AG08396 (cell line): Measurements from ENCODE around the gene DPYD.

Source experiments
- DNase-seq: peaks from one replicate; pipeline ENCODE4 v3.0.0; 2012; ENCODE audit warnings: low spot score, mixed read lengths

The DPYD gene

GRCh38 chr1:97783751-97784150 lies 137.1 kb downstream of the DPYD start:
- DNase-seq = no peak

- no peak for DNase-seq
These were observed 139.0 kb downstream of the DPYD start for GRCh38 chr1:97781762-97782337.

GRCh38 chr1:97780884-97781283 lies 139.9 kb downstream of the DPYD start:
- no peak for DNase-seq

GRCh38 chr1:97778718-97779117 lies 142.1 kb downstream of the DPYD start:
- no peak for DNase-seq

- no peak for DNase-seq
These were observed 150.5 kb downstream of the DPYD start for GRCh38 chr1:97770376-97770775.

GRCh38 chr1:97767381-97767780 lies 153.5 kb downstream of the DPYD start:
- no peak for DNase-seq

GRCh38 chr1:97764991-97765390 lies 155.8 kb downstream of the DPYD start:
- DNase-seq = no peak

GRCh38 chr1:97761637-97762036 lies 159.2 kb downstream of the DPYD start:
- no peak for DNase-seq

- no peak for DNase-seq
These were observed 161.8 kb downstream of the DPYD start for GRCh38 chr1:97759078-97759477.

GRCh38 chr1:97758541-97759057 lies 162.2 kb downstream of the DPYD start:
- no peak for DNase-seq

- DNase-seq = peak; percentile 5
These were observed 174.9 kb downstream of the DPYD start for GRCh38 chr1:97745912-97746311.

GRCh38 chr1:97744977-97745376 lies 175.9 kb downstream of the DPYD start:
- DNase-seq = no peak

GRCh38 chr1:97743129-97743528 lies 177.7 kb downstream of the DPYD start:
- no peak for DNase-seq

- no peak for DNase-seq
These were observed 179.9 kb downstream of the DPYD start for GRCh38 chr1:97740891-97741290.

GRCh38 chr1:97739596-97740103 lies 181.2 kb downstream of the DPYD start:
- no peak for DNase-seq

GRCh38 chr1:97738270-97738669 lies 182.6 kb downstream of the DPYD start:
- DNase-seq = no peak

GRCh38 chr1:97730271-97730670 lies 190.6 kb downstream of the DPYD start:
- DNase-seq = no peak

GRCh38 chr1:97728436-97728835 lies 192.4 kb downstream of the DPYD start:
- DNase-seq = no peak

GRCh38 chr1:97727029-97727428 lies 193.8 kb downstream of the DPYD start:
- DNase-seq = no peak

- DNase-seq = no peak
These were observed 194.4 kb downstream of the DPYD start for GRCh38 chr1:97726386-97726785.

- no peak for DNase-seq
These were observed 199.6 kb downstream of the DPYD start for GRCh38 chr1:97721221-97721620.

GRCh38 chr1:97712980-97713379 lies 207.9 kb downstream of the DPYD start:
- no peak for DNase-seq

GRCh38 chr1:97711858-97712257 lies 209.0 kb downstream of the DPYD start:
- no peak for DNase-seq

GRCh38 chr1:97693601-97694000 lies 227.2 kb downstream of the DPYD start:
- no peak for DNase-seq
